HepG2 (cell line): ENCODE data around the gene IFT172. TPM values are rescaled to one million over a fixed set of nuclear protein-coding genes. Genes with fewer than 3 reads are reported as not detected.

ENCODE experiments used
- NR1H2 ChIP-seq: sonication (generic); formaldehyde crosslinking; IDR thresholded peaks from 2 replicates; pipeline ENCODE4 v1.8.1; 2022; ENCODE audit warnings: low read depth, missing genetic modification reagents, borderline replicate concordance
- RBM22 ChIP-seq: fragments of 200-400 bp; formaldehyde crosslinking; optimal IDR thresholded peaks from 2 replicates; pipeline ENCODE3; 2017; ENCODE audit warnings: mild to moderate bottlenecking, low read length, moderate library complexity
- SMYD3 ChIP-seq: sonication (generic); formaldehyde crosslinking; IDR thresholded peaks from 2 replicates; pipeline ENCODE4 v1.8.1; 2023; ENCODE audit warnings: mild to moderate bottlenecking, missing genetic modification reagents
- TARDBP ChIP-seq: sonication (generic); formaldehyde crosslinking; IDR thresholded peaks from 2 replicates; pipeline ENCODE4 v1.8.0; 2022; ENCODE audit warnings: mild to moderate bottlenecking, missing genetic modification reagents
- TFAP4 ChIP-seq: sonication (generic); IDR thresholded peaks from 2 replicates; pipeline ENCODE4 v1.6.1; 2016; ENCODE audit warnings: low read depth, borderline replicate concordance
- THAP11 ChIP-seq: IDR thresholded peaks from 2 replicates; pipeline ENCODE4 v1.6.1; 2016; ENCODE audit warnings: missing biosample characterization, missing genetic modification reagents
- ZBTB7A ChIP-seq: sonication (generic); formaldehyde crosslinking; IDR thresholded peaks from 2 replicates; pipeline ENCODE4 v1.8.0; 2022; ENCODE audit warnings: mild to moderate bottlenecking, missing genetic modification reagents
- ZNF383 ChIP-seq: sonication (generic); formaldehyde crosslinking; IDR thresholded peaks from 2 replicates; pipeline ENCODE4 v1.4.0; 2020; ENCODE audit warnings: missing genetic modification reagents, mild to moderate bottlenecking, borderline replicate concordance
- ZNF446 ChIP-seq: sonication (generic); formaldehyde crosslinking; IDR thresholded peaks from 2 replicates; pipeline ENCODE4 v1.5.0; 2020; ENCODE audit warnings: mild to moderate bottlenecking, missing genetic modification reagents
- ZNF83 ChIP-seq: sonication (generic); formaldehyde crosslinking; IDR thresholded peaks from 2 replicates; pipeline ENCODE4 v1.4.0; 2020; ENCODE audit warnings: missing genetic modification reagents, mild to moderate bottlenecking, borderline replicate concordance
- ZNF850 ChIP-seq: sonication (generic); formaldehyde crosslinking; conservative IDR thresholded peaks from 2 replicates; pipeline ENCODE4 v1.9.0; 2021; ENCODE audit warnings: mild to moderate bottlenecking, missing genetic modification reagents
- ZSCAN29 ChIP-seq: sonication (generic); formaldehyde crosslinking; conservative IDR thresholded peaks from 2 replicates; pipeline ENCODE4 v1.4.0; 2020; ENCODE audit warnings: mild to moderate bottlenecking, missing genetic modification reagents
- polyA plus RNA-seq, 8 experiments: library from polyadenylated mRNA; depleted of rRNA in 3 of 8; stranded (reverse) in 7 of 8; unstranded in 1 of 8; fragments of >200 nt; fragmentation: Illumina TruSeq in 4 of 8; extraction: Trizol in 4 of 8; gene quantifications; 2 replicates each; pipeline versions ENCODE4 v1.2.1 to v1.2.3, GENCODE V29; 2011 to 2016; ENCODE audit warnings: low read depth in 4 of 8, missing spikeins in 1 of 8, mixed read lengths in 1 of 8; ENCODE audit not compliant: insufficient read depth in 1 of 8
- total RNA-seq, 5 experiments: library from RNA; depleted of rRNA; stranded (reverse); fragments of >200 nt; fragmentation: Illumina TruSeq; extraction: Trizol; gene quantifications; 2 replicates each; pipeline ENCODE4 v1.2.3, GENCODE V29; 2016; ENCODE audit warnings: low read depth in 1 of 5
- TF ChIP-seq, protein P1 (sequence below): sonication (generic); formaldehyde crosslinking; IDR thresholded peaks from 2 replicates; pipeline ENCODE4 v1.9.0; 2021; ENCODE audit warnings: mild to moderate bottlenecking, missing genetic modification reagents
- TF ChIP-seq, protein P2 (sequence below): sonication (generic); formaldehyde crosslinking; IDR thresholded peaks from 2 replicates; pipeline ENCODE4 v1.4.0; 2020; ENCODE audit warnings: missing genetic modification reagents

The IFT172 gene
- total and polyA plus RNA-seq, 2 of the 13 experiments (the other 11 are each of a cell fraction or from before 2014, with no cell fraction given) = 21.6 to 35.7 TPM

DNA sequence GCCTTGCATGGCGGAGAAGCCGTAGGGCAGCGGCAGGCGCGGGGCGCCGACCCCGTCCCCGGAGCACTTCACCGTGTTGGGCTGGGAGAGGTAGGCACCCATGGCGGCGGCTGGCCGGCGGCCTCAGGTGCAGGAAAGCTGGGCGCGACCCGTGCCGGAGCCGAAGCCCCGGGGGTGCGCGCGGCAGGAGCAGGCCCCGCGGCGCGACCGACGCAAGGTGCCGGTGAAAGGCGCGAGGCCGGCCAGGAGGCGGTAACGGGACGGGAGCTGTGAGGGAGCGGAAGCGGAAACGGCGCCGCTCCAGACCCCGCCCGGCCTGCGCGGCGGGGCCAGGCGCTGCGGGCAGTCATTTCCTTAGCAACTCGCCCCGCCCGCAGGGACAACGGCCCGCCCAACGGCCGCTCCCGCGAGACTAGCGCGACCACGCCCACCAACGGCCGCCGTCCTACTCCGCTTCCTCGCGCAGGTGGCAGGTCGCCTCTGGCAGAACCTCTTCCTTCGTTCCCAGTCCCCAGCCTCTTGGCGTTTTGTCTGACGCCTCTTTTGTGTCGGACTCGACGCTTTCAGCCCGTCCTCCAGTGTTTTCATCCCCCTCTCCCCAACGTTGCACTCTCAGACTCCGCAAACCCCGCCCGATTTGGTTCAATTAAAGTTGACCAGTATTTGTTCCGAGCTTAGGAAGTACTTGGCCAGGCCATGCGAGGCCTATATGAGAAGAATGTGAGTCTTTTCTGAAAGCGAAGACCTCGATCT lies 80.0 kb downstream of the IFT172 start, which contains the start of gene PPM1G (continued):
- TF ChIP-seq, protein P1, sequence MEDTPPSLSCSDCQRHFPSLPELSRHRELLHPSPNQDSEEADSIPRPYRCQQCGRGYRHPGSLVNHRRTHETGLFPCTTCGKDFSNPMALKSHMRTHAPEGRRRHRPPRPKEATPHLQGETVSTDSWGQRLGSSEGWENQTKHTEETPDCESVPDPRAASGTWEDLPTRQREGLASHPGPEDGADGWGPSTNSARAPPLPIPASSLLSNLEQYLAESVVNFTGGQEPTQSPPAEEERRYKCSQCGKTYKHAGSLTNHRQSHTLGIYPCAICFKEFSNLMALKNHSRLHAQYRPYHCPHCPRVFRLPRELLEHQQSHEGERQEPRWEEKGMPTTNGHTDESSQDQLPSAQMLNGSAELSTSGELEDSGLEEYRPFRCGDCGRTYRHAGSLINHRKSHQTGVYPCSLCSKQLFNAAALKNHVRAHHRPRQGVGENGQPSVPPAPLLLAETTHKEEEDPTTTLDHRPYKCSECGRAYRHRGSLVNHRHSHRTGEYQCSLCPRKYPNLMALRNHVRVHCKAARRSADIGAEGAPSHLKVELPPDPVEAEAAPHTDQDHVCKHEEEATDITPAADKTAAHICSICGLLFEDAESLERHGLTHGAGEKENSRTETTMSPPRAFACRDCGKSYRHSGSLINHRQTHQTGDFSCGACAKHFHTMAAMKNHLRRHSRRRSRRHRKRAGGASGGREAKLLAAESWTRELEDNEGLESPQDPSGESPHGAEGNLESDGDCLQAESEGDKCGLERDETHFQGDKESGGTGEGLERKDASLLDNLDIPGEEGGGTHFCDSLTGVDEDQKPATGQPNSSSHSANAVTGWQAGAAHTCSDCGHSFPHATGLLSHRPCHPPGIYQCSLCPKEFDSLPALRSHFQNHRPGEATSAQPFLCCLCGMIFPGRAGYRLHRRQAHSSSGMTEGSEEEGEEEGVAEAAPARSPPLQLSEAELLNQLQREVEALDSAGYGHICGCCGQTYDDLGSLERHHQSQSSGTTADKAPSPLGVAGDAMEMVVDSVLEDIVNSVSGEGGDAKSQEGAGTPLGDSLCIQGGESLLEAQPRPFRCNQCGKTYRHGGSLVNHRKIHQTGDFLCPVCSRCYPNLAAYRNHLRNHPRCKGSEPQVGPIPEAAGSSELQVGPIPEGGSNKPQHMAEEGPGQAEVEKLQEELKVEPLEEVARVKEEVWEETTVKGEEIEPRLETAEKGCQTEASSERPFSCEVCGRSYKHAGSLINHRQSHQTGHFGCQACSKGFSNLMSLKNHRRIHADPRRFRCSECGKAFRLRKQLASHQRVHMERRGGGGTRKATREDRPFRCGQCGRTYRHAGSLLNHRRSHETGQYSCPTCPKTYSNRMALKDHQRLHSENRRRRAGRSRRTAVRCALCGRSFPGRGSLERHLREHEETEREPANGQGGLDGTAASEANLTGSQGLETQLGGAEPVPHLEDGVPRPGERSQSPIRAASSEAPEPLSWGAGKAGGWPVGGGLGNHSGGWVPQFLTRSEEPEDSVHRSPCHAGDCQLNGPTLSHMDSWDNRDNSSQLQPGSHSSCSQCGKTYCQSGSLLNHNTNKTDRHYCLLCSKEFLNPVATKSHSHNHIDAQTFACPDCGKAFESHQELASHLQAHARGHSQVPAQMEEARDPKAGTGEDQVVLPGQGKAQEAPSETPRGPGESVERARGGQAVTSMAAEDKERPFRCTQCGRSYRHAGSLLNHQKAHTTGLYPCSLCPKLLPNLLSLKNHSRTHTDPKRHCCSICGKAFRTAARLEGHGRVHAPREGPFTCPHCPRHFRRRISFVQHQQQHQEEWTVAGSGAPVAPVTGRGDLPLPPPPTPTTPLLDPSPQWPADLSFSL (CRISPR knock-in tag) = no peak
- TF ChIP-seq SMYD3 (peak; percentile 90), ZNF83 (CRISPR knock-in tag) (peak; percentile 70; the same call in 1 of the 2 replicates), RBM22 (peak; percentile 64), ZNF446 (CRISPR knock-in tag) (peak; percentile 94; the same call in 1 of the 2 replicates), TFAP4 (no peak; the same call in 1 of the 2 replicates), ZNF383 (CRISPR knock-in tag) (peak; percentile 55; the same call in 1 of the 2 replicates), THAP11 (peak; percentile 90), ZSCAN29 (CRISPR knock-in tag) (peak; percentile 87; the same call in 1 of the 2 replicates), TARDBP (CRISPR knock-in tag) (peak; percentile 90), NR1H2 (peak; percentile 80; the same call in 1 of the 2 replicates), ZBTB7A (CRISPR knock-in tag) (0 out of 2 replicates have a peak, but pooled peaks have one; percentile 58), ZNF850 (CRISPR knock-in tag) (no peak; the same call in 1 of the 2 replicates)
- TF ChIP-seq, protein P2, sequence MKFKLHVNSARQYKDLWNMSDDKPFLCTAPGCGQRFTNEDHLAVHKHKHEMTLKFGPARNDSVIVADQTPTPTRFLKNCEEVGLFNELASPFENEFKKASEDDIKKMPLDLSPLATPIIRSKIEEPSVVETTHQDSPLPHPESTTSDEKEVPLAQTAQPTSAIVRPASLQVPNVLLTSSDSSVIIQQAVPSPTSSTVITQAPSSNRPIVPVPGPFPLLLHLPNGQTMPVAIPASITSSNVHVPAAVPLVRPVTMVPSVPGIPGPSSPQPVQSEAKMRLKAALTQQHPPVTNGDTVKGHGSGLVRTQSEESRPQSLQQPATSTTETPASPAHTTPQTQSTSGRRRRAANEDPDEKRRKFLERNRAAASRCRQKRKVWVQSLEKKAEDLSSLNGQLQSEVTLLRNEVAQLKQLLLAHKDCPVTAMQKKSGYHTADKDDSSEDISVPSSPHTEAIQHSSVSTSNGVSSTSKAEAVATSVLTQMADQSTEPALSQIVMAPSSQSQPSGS (CRISPR knock-in tag) = no peak; the same call in 1 of the 2 replicates
